ENCODE measurements around the gene KCNJ2. TPM values are rescaled to one million over a fixed set of nuclear protein-coding genes. Genes with fewer than 3 reads are reported as not detected.

Gene KCNJ2
- total and polyA plus RNA-seq, 9 donors = 0.97 to 3.8 (median 2.1) TPM

DNA sequence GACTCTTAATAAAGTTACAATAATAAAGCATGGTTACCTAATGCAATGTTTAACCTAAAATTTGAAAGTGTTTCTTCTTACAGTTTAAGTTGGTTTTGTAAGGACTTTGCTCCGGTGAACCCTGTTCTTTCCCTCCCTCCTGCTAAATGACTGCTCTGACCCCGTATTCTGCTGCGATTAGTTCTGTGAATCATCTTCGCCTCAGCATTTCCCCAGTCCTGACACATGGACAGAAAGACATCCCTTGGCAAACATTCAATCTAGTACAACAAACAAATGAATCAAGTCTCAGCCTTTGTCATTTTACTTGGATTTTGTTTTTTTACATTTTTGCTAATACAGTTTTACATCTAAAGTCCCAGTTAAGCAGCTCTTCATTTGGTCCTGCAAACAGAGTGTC, 15.4 kb downstream of the KCNJ2 start:
- TF ChIP-seq EP300 (IDR thresholded peaks at IDR 0.05) (no peak), POLR2A (IDR thresholded peaks at IDR 0.05) (no peak)
- TF ChIP-seq, protein P1, sequence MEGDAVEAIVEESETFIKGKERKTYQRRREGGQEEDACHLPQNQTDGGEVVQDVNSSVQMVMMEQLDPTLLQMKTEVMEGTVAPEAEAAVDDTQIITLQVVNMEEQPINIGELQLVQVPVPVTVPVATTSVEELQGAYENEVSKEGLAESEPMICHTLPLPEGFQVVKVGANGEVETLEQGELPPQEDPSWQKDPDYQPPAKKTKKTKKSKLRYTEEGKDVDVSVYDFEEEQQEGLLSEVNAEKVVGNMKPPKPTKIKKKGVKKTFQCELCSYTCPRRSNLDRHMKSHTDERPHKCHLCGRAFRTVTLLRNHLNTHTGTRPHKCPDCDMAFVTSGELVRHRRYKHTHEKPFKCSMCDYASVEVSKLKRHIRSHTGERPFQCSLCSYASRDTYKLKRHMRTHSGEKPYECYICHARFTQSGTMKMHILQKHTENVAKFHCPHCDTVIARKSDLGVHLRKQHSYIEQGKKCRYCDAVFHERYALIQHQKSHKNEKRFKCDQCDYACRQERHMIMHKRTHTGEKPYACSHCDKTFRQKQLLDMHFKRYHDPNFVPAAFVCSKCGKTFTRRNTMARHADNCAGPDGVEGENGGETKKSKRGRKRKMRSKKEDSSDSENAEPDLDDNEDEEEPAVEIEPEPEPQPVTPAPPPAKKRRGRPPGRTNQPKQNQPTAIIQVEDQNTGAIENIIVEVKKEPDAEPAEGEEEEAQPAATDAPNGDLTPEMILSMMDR (IDR thresholded peaks at IDR 0.05) = no peak

DNA sequence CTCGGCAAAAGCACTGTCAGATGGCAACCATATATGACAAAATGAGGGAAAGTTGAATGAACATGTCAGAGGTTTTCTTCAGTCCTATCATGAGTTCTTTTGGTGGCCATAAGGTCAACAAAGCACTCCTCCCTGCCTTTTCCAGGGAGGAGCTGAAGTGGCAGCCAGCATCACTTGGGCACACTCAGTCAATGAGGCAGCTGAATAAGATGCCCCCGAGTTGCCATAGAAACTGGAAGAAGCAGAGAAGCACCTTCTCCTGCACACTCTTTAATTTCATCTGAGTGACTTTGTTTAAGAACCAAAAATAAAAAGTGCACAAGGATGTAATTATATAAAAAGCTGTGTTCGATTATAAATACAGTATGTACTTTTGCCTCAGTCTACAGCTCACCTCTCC, 16.0 kb downstream of the KCNJ2 start:
- no peak for DNase-seq
- H3K4me1 ChIP-seq (ENCODE audit: insufficient read depth) = no peaks in the 10 kb centered on the region
- intact Hi-C loops (cut with DNase I) = no loop called here
- H3K36me3 ChIP-seq = no peaks in the 10 kb centered on the region
- H3K4me3 ChIP-seq = no peak overlapping the region
- no peaks in the 10 kb centered on the region for H3K9me3 ChIP-seq
- WGBS, 3 donors = 84 to 92% (median 90%) methylated on average over 3 of the region's 3 CpGs
- H3K27me3 ChIP-seq = no peaks in the 10 kb centered on the region
- H3K27ac ChIP-seq = no peak overlapping the region
- TF ChIP-seq EP300 (IDR thresholded peaks at IDR 0.05) = no peak
- no peak for TF ChIP-seq POLR2A (IDR thresholded peaks at IDR 0.05)
- TF ChIP-seq, protein P1 (IDR thresholded peaks at IDR 0.05) = no peak

More for the DNA sequence above, 15.4 kb downstream of the KCNJ2 start:
- Histone ChIP-seq H3K36me3 (no peaks in the 10 kb centered on the region), H3K4me3 (no peak overlapping the region), H3K9me3 (no peaks in the 10 kb centered on the region), H3K27me3 (no peaks in the 10 kb centered on the region), H3K27ac (no peak overlapping the region), H3K4me1 (ENCODE audit: insufficient read depth) (no peaks in the 10 kb centered on the region)
- WGBS, 3 donors = 69 to 77% (median 72%) methylated on average over 4 of the region's 4 CpGs
- no peak for DNase-seq
- intact Hi-C loops (cut with DNase I) = no loop called here

DNA sequence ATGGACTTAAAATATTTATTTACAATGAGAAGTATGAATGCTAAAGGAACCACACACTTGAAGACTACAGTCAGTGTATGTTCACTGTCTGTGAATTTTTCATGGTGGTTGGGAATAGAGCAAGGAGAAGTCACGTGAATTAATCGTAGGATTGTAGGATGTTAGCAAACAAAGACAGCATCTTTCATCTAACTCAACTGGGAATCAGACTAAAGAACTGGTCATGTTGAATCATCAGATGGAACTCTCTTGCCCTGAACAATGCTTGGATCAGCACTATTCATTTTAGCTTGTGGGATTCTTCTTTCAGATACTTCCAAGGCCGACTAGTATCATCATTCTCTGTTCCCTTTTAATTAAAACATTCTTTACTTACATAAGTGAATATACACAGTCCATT, 18.1 kb downstream of the KCNJ2 start:
- intact Hi-C loops (cut with DNase I) = no loop called here
- TF ChIP-seq, protein P1 (IDR thresholded peaks at IDR 0.05) = no peak
- TF ChIP-seq EP300 (IDR thresholded peaks at IDR 0.05) (no peak), POLR2A (IDR thresholded peaks at IDR 0.05) (no peak)
- Histone ChIP-seq H3K27ac (no peak overlapping the region), H3K4me3 (no peak overlapping the region), H3K4me1 (ENCODE audit: insufficient read depth) (no peaks in the 10 kb centered on the region), H3K27me3 (no peaks in the 10 kb centered on the region), H3K9me3 (no peaks in the 10 kb centered on the region), H3K36me3 (no peaks in the 10 kb centered on the region)
- 64 to 74% (median 66%) methylated on average over 3 of the region's 3 CpGs for WGBS, 3 donors
- DNase-seq = no peak

DNA sequence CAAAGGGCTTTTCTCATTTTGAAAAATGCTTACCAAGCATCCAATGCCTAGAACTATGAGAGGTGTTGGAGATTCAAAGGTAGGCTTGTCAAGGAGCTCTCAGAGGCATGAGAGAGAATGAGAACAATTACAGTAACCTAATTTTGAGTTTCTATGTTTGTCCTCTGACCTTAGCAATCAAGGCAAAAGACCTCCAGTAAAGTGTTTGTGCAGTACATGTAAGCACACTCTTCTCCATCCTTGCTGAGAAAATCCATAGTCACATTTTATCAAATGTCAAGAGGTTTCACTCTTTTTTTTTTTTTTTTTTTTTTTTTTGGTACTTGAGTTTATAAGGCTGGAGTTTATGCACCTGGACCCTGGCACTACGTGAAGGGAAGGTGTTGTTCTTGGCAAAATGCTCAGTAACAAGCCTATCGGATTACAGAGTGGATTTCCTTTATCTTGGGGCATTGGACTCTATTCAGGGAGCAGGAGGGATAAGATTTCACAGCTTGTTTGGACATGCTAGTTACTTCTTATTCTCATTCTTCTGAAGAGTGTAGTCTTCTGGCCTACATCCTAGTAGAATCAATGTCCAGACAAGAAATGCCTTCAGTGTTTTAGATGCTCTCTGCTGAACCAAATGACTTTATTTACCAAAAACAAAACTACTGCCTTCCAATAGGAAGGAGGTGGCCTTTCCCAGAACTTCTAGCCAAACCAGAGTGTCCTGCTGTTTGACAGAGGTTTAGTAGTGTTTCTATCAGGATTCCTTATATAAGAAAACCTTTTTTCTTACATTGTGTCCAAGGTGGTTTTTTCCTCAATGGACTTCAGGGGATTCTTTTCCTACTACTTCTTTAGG, 21.9 kb downstream of the KCNJ2 start:
- H3K9me3 ChIP-seq = no peaks in the 10 kb centered on the region
- 35 to 51% (median 38%) methylated on average over 2 of the region's 2 CpGs for WGBS, 3 donors
- H3K4me1 ChIP-seq (ENCODE audit: insufficient read depth) = no peaks in the 10 kb centered on the region
- intact Hi-C loops (cut with DNase I) = no loop called here
- no peaks in the 10 kb centered on the region for H3K36me3 ChIP-seq
- H3K27ac ChIP-seq = no peak overlapping the region
- H3K4me3 ChIP-seq = no peak overlapping the region
- DNase-seq = no peak
- no peaks in the 10 kb centered on the region for H3K27me3 ChIP-seq
- TF ChIP-seq POLR2A (IDR thresholded peaks at IDR 0.05) (no peak), EP300 (IDR thresholded peaks at IDR 0.05) (no peak)
- TF ChIP-seq, protein P1 (IDR thresholded peaks at IDR 0.05) = no peak
